ENCODE data around the gene MYOD1.

Gene MYOD1

GRCh38 chr11:17682848-17683247 is 36.5 kb upstream of the MYOD1 start:
- no peaks in the 10 kb centered on the region for H3F3A ChIP-seq (ENCODE audit: insufficient read depth, low read length)
- no peak overlapping the region for H3K27ac ChIP-seq (ENCODE audit: low read depth, low read length, poor library complexity, severe bottlenecking)
- no peaks in the 10 kb centered on the region for H3K4me1 ChIP-seq (ENCODE audit: insufficient read depth, low read length, severe bottlenecking)
- no peaks in the 10 kb centered on the region for H4K20me1 ChIP-seq (ENCODE audit: insufficient read depth, low read length)
- no peak for TF ChIP-seq EZH2 (IDR thresholded peaks at IDR 0.05; ENCODE audit: borderline replicate concordance, low read length)
- TF ChIP-seq CTCF (IDR thresholded peaks at IDR 0.05; ENCODE audit: low read length), result no peak
- no peak overlapping the region for H3K4me2 ChIP-seq (ENCODE audit: low read length)
- no peaks in the 10 kb centered on the region for H3K9me3 ChIP-seq (ENCODE audit: low read length)
- no peak overlapping the region for H3K9ac ChIP-seq (ENCODE audit: low read length)
- no peak overlapping the region for H3K4me3 ChIP-seq (ENCODE audit: low read depth, low read length, poor library complexity, severe bottlenecking)
- H3K9me2 ChIP-seq (ENCODE audit: low read depth, low read length), result no peaks in the 10 kb centered on the region
- no peaks in the 10 kb centered on the region for H3K36me3 ChIP-seq (ENCODE audit: insufficient read depth, low read length)
- no peaks in the 10 kb centered on the region for H3K79me2 ChIP-seq (ENCODE audit: insufficient read depth, low read length)
- H3K27me3 ChIP-seq (ENCODE audit: insufficient read depth, low read length), result no peaks in the 10 kb centered on the region; the same call in 1 of the 2 replicates
- H2AFZ ChIP-seq (ENCODE audit: low read length), result no peak overlapping the region

GRCh38 chr11:17683377-17684161 is 35.8 kb upstream of the MYOD1 start:
- Histone ChIP-seq H3K9me3 (ENCODE audit: low read length) (no peaks in the 10 kb centered on the region), H2AFZ (ENCODE audit: low read length) (no peak overlapping the region), H3K79me2 (ENCODE audit: insufficient read depth, low read length) (no peaks in the 10 kb centered on the region), H3K9me2 (ENCODE audit: low read depth, low read length) (no peaks in the 10 kb centered on the region), H3K4me2 (ENCODE audit: low read length) (no peak overlapping the region), H3K4me3 (ENCODE audit: low read depth, low read length, poor library complexity, severe bottlenecking) (no peak overlapping the region), H4K20me1 (ENCODE audit: insufficient read depth, low read length) (no peaks in the 10 kb centered on the region), H3F3A (ENCODE audit: insufficient read depth, low read length) (no peaks in the 10 kb centered on the region), H3K36me3 (ENCODE audit: insufficient read depth, low read length) (no peaks in the 10 kb centered on the region), H3K27me3 (ENCODE audit: insufficient read depth, low read length) (no peaks in the 10 kb centered on the region; the same call in 1 of the 2 replicates), H3K27ac (ENCODE audit: low read depth, low read length, poor library complexity, severe bottlenecking) (no peak overlapping the region), H3K4me1 (ENCODE audit: insufficient read depth, low read length, severe bottlenecking) (no peaks in the 10 kb centered on the region), H3K9ac (ENCODE audit: low read length) (no peak overlapping the region)
- TF ChIP-seq CTCF (IDR thresholded peaks at IDR 0.05; ENCODE audit: low read length) (no peak), EZH2 (IDR thresholded peaks at IDR 0.05; ENCODE audit: borderline replicate concordance, low read length) (no peak)

GRCh38 chr11:17684550-17684949 is 34.8 kb upstream of the MYOD1 start:
- H3K27ac ChIP-seq (ENCODE audit: low read depth, low read length, poor library complexity, severe bottlenecking), result no peak overlapping the region

More at GRCh38 chr11:17684550-17684949, 34.8 kb upstream of the MYOD1 start:
- no peak for TF ChIP-seq EZH2 (IDR thresholded peaks at IDR 0.05; ENCODE audit: borderline replicate concordance, low read length)
- no peak for TF ChIP-seq CTCF (IDR thresholded peaks at IDR 0.05; ENCODE audit: low read length)
- Histone ChIP-seq H3F3A (ENCODE audit: insufficient read depth, low read length) (no peaks in the 10 kb centered on the region), H4K20me1 (ENCODE audit: insufficient read depth, low read length) (no peaks in the 10 kb centered on the region), H3K27me3 (ENCODE audit: insufficient read depth, low read length) (no peaks in the 10 kb centered on the region; the same call in 1 of the 2 replicates), H3K79me2 (ENCODE audit: insufficient read depth, low read length) (no peaks in the 10 kb centered on the region), H3K36me3 (ENCODE audit: insufficient read depth, low read length) (no peaks in the 10 kb centered on the region), H3K9ac (ENCODE audit: low read length) (no peak overlapping the region), H3K9me2 (ENCODE audit: low read depth, low read length) (no peaks in the 10 kb centered on the region), H2AFZ (ENCODE audit: low read length) (no peak overlapping the region), H3K4me2 (ENCODE audit: low read length) (no peak overlapping the region), H3K9me3 (ENCODE audit: low read length) (no peaks in the 10 kb centered on the region), H3K4me1 (ENCODE audit: insufficient read depth, low read length, severe bottlenecking) (no peaks in the 10 kb centered on the region), H3K4me3 (ENCODE audit: low read depth, low read length, poor library complexity, severe bottlenecking) (no peak overlapping the region)

Measured in OCI-LY1 (cell line).